MCF 10A (cell line): Measurements from ENCODE around the gene SIK2. TPM values are rescaled to one million over a fixed set of nuclear protein-coding genes. Genes with fewer than 3 reads are reported as not detected.

Source experiments
- BruUV-seq: library from RNA; stranded (reverse); fragments of 400-500 nt; replicated peaks from 2 replicates; lab custom pipeline; 2021; lab: Mats Ljungman, UMichigan
- CTCF ChIA-PET: fragments of 300-600 bp; sonication (Branson Sonifier 250); formaldehyde crosslinking; extraction: SDS; loops from one replicate; lab custom pipeline; 2021; ENCODE audit warnings: antibody characterized with exemption, inconsistent platforms; lab: Yijun Ruan, JAX
- POLR2A ChIA-PET: fragments of 300-600, 350-650 bp; sonication (Branson Sonifier 250); formaldehyde crosslinking; extraction: SDS; loops from one replicate; lab custom pipeline; 2020; ENCODE audit warnings: antibody characterized with exemption, inconsistent platforms; lab: Yijun Ruan, JAX
- DNase-seq: peaks from one replicate; pipeline ENCODE4 v3.0.0-alpha.2; 2018; ENCODE audit not compliant: unreplicated experiment
- H3K27ac Mint-ChIP-seq: one replicate; pipeline ENCODE4 v1.8.0; 2022; ENCODE audit warnings: mild to moderate bottlenecking, low read depth, mixed read lengths; ENCODE audit not compliant: unreplicated experiment
- H3K27me3 Mint-ChIP-seq: one replicate; pipeline ENCODE4 v1.8.0; 2022; ENCODE audit warnings: mixed read lengths; ENCODE audit not compliant: insufficient read depth, unreplicated experiment
- H3K36me3 Mint-ChIP-seq: one replicate; pipeline ENCODE4 v1.8.0; 2022; ENCODE audit warnings: mild to moderate bottlenecking, moderate library complexity, mixed read lengths; ENCODE audit not compliant: insufficient read depth, unreplicated experiment
- H3K4me1 Mint-ChIP-seq: one replicate; pipeline ENCODE4 v1.8.0; 2022; ENCODE audit warnings: mixed read lengths; ENCODE audit not compliant: insufficient read depth, unreplicated experiment
- H3K4me3 Mint-ChIP-seq: one replicate; pipeline ENCODE4 v1.8.0; 2022; ENCODE audit warnings: mild to moderate bottlenecking, moderate library complexity, mixed read lengths; ENCODE audit not compliant: unreplicated experiment
- H3K9me3 Mint-ChIP-seq: one replicate; pipeline ENCODE4 v1.8.0; 2022; ENCODE audit warnings: mixed read lengths; ENCODE audit not compliant: unreplicated experiment
- CTCF ChIP-seq: fragments of 200-600 bp; IDR thresholded peaks from one replicate; pipeline ENCODE4 v1.8.0; 2022; ENCODE audit warnings: antibody characterized with exemption, mild to moderate bottlenecking; ENCODE audit not compliant: unreplicated experiment
- intact Hi-C: fragments of 100-400 bp; cut with micrococcal nuclease; formaldehyde crosslinking; loops from 2 replicates; pipeline ENCODE4 v1.14.1; 2022
- total RNA-seq: library from RNA; stranded (reverse); gene quantifications from 2 replicates; pipeline ENCODE4 v1.2.3, GENCODE V29; 2022

Gene SIK2
- total RNA-seq, 1 experiment from 2014 or later: 13.7 TPM

DNA sequence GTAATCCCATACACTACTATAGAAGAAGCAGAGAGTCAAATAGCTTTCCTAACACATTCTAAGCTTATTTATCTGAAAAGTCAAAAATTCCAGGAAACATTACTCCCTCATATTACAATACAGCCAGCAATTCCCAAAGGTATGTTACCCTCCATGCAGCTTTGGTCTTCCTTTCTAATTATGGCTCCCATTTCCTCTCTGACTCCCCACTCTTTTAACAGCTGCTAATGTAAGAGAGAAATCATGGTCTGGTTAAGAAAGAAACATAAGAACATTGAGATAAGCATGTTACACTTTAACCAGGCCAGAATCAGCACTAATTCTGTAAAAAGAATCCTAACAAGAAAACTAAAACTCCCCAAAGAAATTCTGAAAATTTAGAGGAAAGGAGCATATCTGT lies 157.1 kb downstream of the SIK2 start:
- CTCF ChIA-PET: interaction anchor here (0.9 to 1.1 kb wide), 3 partner anchors 92 to 172 kb away, joined by 3 read pairs; no protein-coding TSS in a partner anchor
- TF ChIP-seq CTCF: no peak
- Mint-ChIP-seq H3K27me3 (no peaks in the 10 kb centered on the region), H3K27ac (no peak overlapping the region), H3K4me1 (peaks cover 11% of the 10 kb centered on the region), H3K9me3 (no peaks in the 10 kb centered on the region), H3K36me3 (peaks cover 83% of the 10 kb centered on the region), H3K4me3 (no peak overlapping the region)
- POLR2A ChIA-PET: interaction anchor here (0.6 to 1.9 kb wide), 3 partner anchors 17 to 1152 kb away, joined by 3 to 4 read pairs (median 3); no protein-coding TSS in a partner anchor
- BruUV-seq: no TSS peak
- DNase-seq: no peak
- intact Hi-C loops: no loop called here

DNA sequence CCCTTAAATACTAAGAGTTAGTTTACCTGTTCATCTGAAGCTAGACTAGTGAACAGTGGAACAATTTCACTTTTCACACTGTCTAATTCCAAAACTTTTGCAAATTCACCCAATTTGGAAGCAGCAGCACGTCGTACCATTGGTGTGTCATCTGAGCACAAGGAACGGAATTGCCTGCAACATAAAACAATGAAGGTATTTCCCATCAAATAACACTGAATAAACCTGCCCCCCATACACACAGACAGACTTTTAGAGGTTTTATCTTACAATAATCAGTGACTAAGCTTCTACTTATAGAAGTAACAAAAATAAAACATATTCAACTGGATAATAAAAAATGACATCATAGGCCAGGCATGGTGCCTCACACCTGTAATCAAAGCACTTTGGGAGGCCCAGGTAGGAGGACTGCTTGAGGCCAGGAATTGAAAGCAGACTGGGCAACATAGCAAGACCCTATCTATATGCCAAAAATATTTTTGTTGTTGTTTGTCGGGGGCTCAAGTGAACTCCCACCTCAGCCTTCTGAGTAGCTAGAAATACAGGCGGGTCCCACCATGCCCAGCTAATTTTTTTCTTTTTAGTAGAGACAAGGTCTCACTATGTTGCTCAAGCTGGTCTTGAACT lies 157.6 kb downstream of the SIK2 start:
- Mint-ChIP-seq H3K4me1 (peaks cover 16% of the 10 kb centered on the region), H3K27ac (no peak overlapping the region), H3K27me3 (no peaks in the 10 kb centered on the region), H3K9me3 (no peaks in the 10 kb centered on the region), H3K4me3 (no peak overlapping the region), H3K36me3 (peaks cover 78% of the 10 kb centered on the region)
- no peak for TF ChIP-seq CTCF
- intact Hi-C loops: no loop called here
- no TSS peak for BruUV-seq
- CTCF ChIA-PET: interaction anchor here (0.7 to 1.4 kb wide), 5 partner anchors 82 to 173 kb away, joined by 3 to 7 read pairs (median 3); partner anchors contain the start of gene SIK2
- POLR2A ChIA-PET: interaction anchor here (1.0 to 1.9 kb wide), 2 partner anchors 18 to 82 kb away, joined by 3 to 4 read pairs; no protein-coding TSS in a partner anchor
- no peak for DNase-seq

- BruUV-seq: no TSS peak
- Mint-ChIP-seq H3K27me3 (no peaks in the 10 kb centered on the region), H3K36me3 (peaks cover 69% of the 10 kb centered on the region), H3K9me3 (no peaks in the 10 kb centered on the region), H3K4me3 (no peak overlapping the region), H3K27ac (no peak overlapping the region), H3K4me1 (peaks cover 18% of the 10 kb centered on the region)
- ChIA-PET POLR2A (no interaction called here), CTCF (interaction anchor here (1.2 to 1.4 kb wide), 2 partner anchors 15 to 158 kb away, joined by 4 to 7 read pairs; partner anchors contain the start of gene SIK2)
- TF ChIP-seq CTCF: no peak
- DNase-seq: no peak
- intact Hi-C loops: no loop called here
These were observed 158.8 kb downstream of the SIK2 start for GRCh38 chr11:111761036-111761435.

DNA sequence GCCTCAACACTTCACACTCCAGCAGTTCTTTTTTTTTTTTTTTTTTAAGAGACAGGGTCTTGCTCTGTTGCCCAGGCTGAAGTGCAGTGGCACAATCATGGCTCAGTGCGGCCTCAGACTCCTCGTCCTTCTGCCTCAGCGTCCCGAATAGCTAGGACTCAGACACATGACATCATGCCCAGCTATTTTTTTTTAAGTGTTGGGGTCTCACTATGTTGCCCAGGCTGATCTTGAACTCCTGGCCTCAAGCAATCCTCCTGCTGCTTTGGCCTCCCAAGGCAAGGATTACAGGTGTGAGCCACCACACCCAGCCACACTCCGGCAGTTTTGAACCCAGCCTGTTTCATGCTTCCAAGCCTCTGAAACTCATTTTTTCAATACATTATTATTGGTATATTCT lies 160.3 kb downstream of the SIK2 start:
- H3K36me3 Mint-ChIP-seq: peaks cover 58% of the 10 kb centered on the region
- H3K27ac Mint-ChIP-seq: no peak overlapping the region
- BruUV-seq: no TSS peak
- CTCF ChIA-PET: interaction anchor here (0.7 to 1.0 kb wide), 3 partner anchors 15 to 161 kb away, joined by 4 to 5 read pairs (median 4); no protein-coding TSS in a partner anchor
- H3K9me3 Mint-ChIP-seq: no peaks in the 10 kb centered on the region
- intact Hi-C loops: no loop called here
- no peak overlapping the region for H3K4me3 Mint-ChIP-seq
- no peak for TF ChIP-seq CTCF
- H3K27me3 Mint-ChIP-seq: no peaks in the 10 kb centered on the region
- H3K4me1 Mint-ChIP-seq: peaks cover 25% of the 10 kb centered on the region
- no peak for DNase-seq
- POLR2A ChIA-PET: interaction anchor here (0.7 to 6.3 kb wide), 3 partner anchors 10 to 27 kb away, joined by 3 to 97 read pairs (median 3); no protein-coding TSS in a partner anchor
